HEK293 (cell line): Measurements from ENCODE around the gene CUEDC1.

Experiments used
- CTCF ChIA-PET: fragments of 350-600 bp; formaldehyde crosslinking; extraction: SDS; loops from one replicate; lab custom pipeline; 2021; ENCODE audit warnings: antibody characterized with exemption; lab: Yijun Ruan, JAX
- POLR2A ChIA-PET: fragments of 300-600 bp; formaldehyde crosslinking; extraction: SDS; loops from one replicate; lab custom pipeline; 2020; ENCODE audit warnings: antibody characterized with exemption, inconsistent platforms; lab: Yijun Ruan, JAX
- H3K27ac ChIP-seq: fragments of 200-500 bp; sonication (Bioruptor generic); 2 replicates; pipeline ENCODE4 v1.5.1; 2014; ENCODE audit warnings: low read depth, low read length, control low read depth, inconsistent platforms; ENCODE audit errors: extremely low read depth
- H3K36me3 ChIP-seq, 2 experiments: fragments of 200-500 bp in 1 of 2; sonication (Bioruptor generic) in 1 of 2; 1 replicate in 1 of 2; 2 replicates in 1 of 2; pipeline ENCODE4 v1.5.1; 2014 to 2017; ENCODE audit warnings: inconsistent platforms in 2 of 2, low read length in 2 of 2; ENCODE audit not compliant: control insufficient read depth in 2 of 2, insufficient read depth in 1 of 2
- H3K4me1 ChIP-seq: fragments of 200-500 bp; sonication (Bioruptor generic); 2 replicates; pipeline ENCODE4 v1.5.1; 2014; ENCODE audit warnings: mild to moderate bottlenecking, low read length, inconsistent platforms; ENCODE audit not compliant: control insufficient read depth, insufficient read depth
- H3K4me3 ChIP-seq: 2 replicates; pipeline ENCODE4 v1.5.1; 2011; ENCODE audit warnings: low read depth, mild to moderate bottlenecking, control low read depth, low read length, moderate library complexity
- H3K9me3 ChIP-seq: fragments of 200-500 bp; sonication (Bioruptor generic); 2 replicates; pipeline ENCODE4 v1.5.1; 2014; ENCODE audit warnings: low read depth, low read length, inconsistent platforms; ENCODE audit not compliant: control insufficient read depth, insufficient read depth
- BCL6B ChIP-seq: fragments of 450-650 bp; formaldehyde crosslinking; IDR thresholded peaks from 2 replicates; pipeline ENCODE4 v1.5.1; 2017; ENCODE audit warnings: missing biosample characterization, missing genetic modification characterization
- CTCF ChIP-seq: fragments of 450-650 bp; formaldehyde crosslinking; IDR thresholded peaks from 2 replicates; pipeline ENCODE4 v1.5.1; 2016; ENCODE audit warnings: missing biosample characterization, missing genetic modification characterization
- GLI2 ChIP-seq: fragments of 450-650 bp; formaldehyde crosslinking; IDR thresholded peaks from 2 replicates; pipeline ENCODE4; 2017; ENCODE audit warnings: missing biosample characterization, missing genetic modification characterization, low read depth, borderline replicate concordance
- KLF7 ChIP-seq: fragments of 450-650 bp; formaldehyde crosslinking; IDR thresholded peaks from 2 replicates; pipeline ENCODE4 v1.5.1; 2016; ENCODE audit warnings: missing biosample characterization, missing genetic modification characterization, borderline replicate concordance
- PRDM1 ChIP-seq: fragments of 450-650 bp; formaldehyde crosslinking; IDR thresholded peaks from 2 replicates; pipeline ENCODE4; 2016; ENCODE audit warnings: missing biosample characterization, missing genetic modification characterization
- RBAK ChIP-seq: fragments of 450-650 bp; formaldehyde crosslinking; IDR thresholded peaks from 2 replicates; pipeline ENCODE4 v1.5.1; 2016; ENCODE audit warnings: missing biosample characterization, missing genetic modification characterization
- TCF7L2 ChIP-seq: IDR thresholded peaks from 2 replicates; pipeline ENCODE4 v1.6.1; 2011; ENCODE audit warnings: low read depth, mild to moderate bottlenecking, inconsistent platforms, low read length, moderate library complexity, borderline replicate concordance
- WT1 ChIP-seq: fragments of 450-650 bp; formaldehyde crosslinking; IDR thresholded peaks from 2 replicates; pipeline ENCODE4 v1.5.1; 2016; ENCODE audit warnings: missing biosample characterization, missing genetic modification characterization
- ZBTB44 ChIP-seq: fragments of 450-650 bp; IDR thresholded peaks from 2 replicates; pipeline ENCODE4 v1.5.1; 2018; ENCODE audit warnings: missing biosample characterization, mild to moderate bottlenecking, missing genetic modification characterization
- ZFP69B ChIP-seq: fragments of 450-650 bp; formaldehyde crosslinking; IDR thresholded peaks from 2 replicates; pipeline ENCODE4 v1.5.1; 2016; ENCODE audit warnings: missing biosample characterization, missing genetic modification characterization
- ZNF10 ChIP-seq: fragments of 450-650 bp; formaldehyde crosslinking; IDR thresholded peaks from 2 replicates; pipeline ENCODE4 v1.5.1; 2017; ENCODE audit warnings: missing biosample characterization, missing genetic modification characterization
- ZNF146 ChIP-seq: fragments of 450-650 bp; formaldehyde crosslinking; IDR thresholded peaks from 2 replicates; pipeline ENCODE4 v1.5.1; 2016; ENCODE audit warnings: missing biosample characterization, missing genetic modification characterization
- ZNF148 ChIP-seq: fragments of 450-650 bp; formaldehyde crosslinking; IDR thresholded peaks from 2 replicates; pipeline ENCODE4 v1.5.0; 2017; ENCODE audit warnings: missing biosample characterization, missing genetic modification characterization, borderline replicate concordance
- ZNF174 ChIP-seq: fragments of 450-650 bp; formaldehyde crosslinking; IDR thresholded peaks from 2 replicates; pipeline ENCODE4 v1.5.0; 2017; ENCODE audit warnings: missing biosample characterization, mild to moderate bottlenecking, missing genetic modification characterization
- ZNF239 ChIP-seq: fragments of 450-650 bp; formaldehyde crosslinking; IDR thresholded peaks from 2 replicates; pipeline ENCODE4 v1.5.1; 2016; ENCODE audit warnings: missing biosample characterization, missing genetic modification characterization
- ZNF26 ChIP-seq: fragments of 450-650 bp; formaldehyde crosslinking; IDR thresholded peaks from 2 replicates; pipeline ENCODE4 v1.5.1; 2016; ENCODE audit warnings: missing biosample characterization, missing genetic modification characterization
- ZNF266 ChIP-seq: fragments of 450-650 bp; formaldehyde crosslinking; IDR thresholded peaks from 2 replicates; pipeline ENCODE4 v1.5.1; 2016; ENCODE audit warnings: missing biosample characterization, missing genetic modification characterization, low read depth
- ZNF302 ChIP-seq: fragments of 450-650 bp; formaldehyde crosslinking; IDR thresholded peaks from 2 replicates; pipeline ENCODE4 v1.5.1; 2016; ENCODE audit warnings: missing biosample characterization, missing genetic modification characterization, low read depth
- ZNF366 ChIP-seq: fragments of 450-650 bp; formaldehyde crosslinking; conservative IDR thresholded peaks from 2 replicates; pipeline ENCODE4 v1.5.1; 2016; ENCODE audit warnings: missing biosample characterization, missing genetic modification characterization
- ZNF473 ChIP-seq: fragments of 450-650 bp; formaldehyde crosslinking; IDR thresholded peaks from 2 replicates; pipeline ENCODE4 v1.5.1; 2017; ENCODE audit warnings: missing biosample characterization, missing genetic modification characterization
- ZNF530 ChIP-seq: fragments of 450-650 bp; formaldehyde crosslinking; IDR thresholded peaks from 2 replicates; pipeline ENCODE4 v1.5.1; 2016; ENCODE audit warnings: low read depth, missing biosample characterization, missing genetic modification characterization
- ZNF623 ChIP-seq: fragments of 450-650 bp; formaldehyde crosslinking; IDR thresholded peaks from 2 replicates; pipeline ENCODE4 v1.5.1; 2016; ENCODE audit warnings: missing biosample characterization, missing genetic modification characterization
- ZNF677 ChIP-seq: fragments of 450-650 bp; IDR thresholded peaks from 2 replicates; pipeline ENCODE4 v1.5.0; 2018; ENCODE audit warnings: missing biosample characterization, mild to moderate bottlenecking, missing genetic modification characterization, moderate library complexity
- ZNF776 ChIP-seq: fragments of 450-650 bp; formaldehyde crosslinking; IDR thresholded peaks from 2 replicates; pipeline ENCODE4 v1.5.0; 2017; ENCODE audit warnings: missing biosample characterization, missing genetic modification characterization, borderline replicate concordance

Gene CUEDC1

GRCh38 chr17:57906910-57907309, 48.3 kb downstream of the CUEDC1 start (continued):
- TF ChIP-seq ZNF366 (tag by site-specific recombination) (no peak), ZNF473 (tag by site-specific recombination) (no peak), ZNF677 (tag by site-specific recombination) (no peak), GLI2 (tag by site-specific recombination) (no peak)
- TF ChIP-seq, all 188 proteins: peak for 2

- ChIA-PET POLR2A (no interaction called here), CTCF (interaction anchor here (0.6 to 1.0 kb wide), 9 partner anchors 29 to 1156 kb away, joined by 3 to 4 read pairs (median 3); no protein-coding TSS in a partner anchor)
- H3K36me3 ChIP-seq = no peaks in the 10 kb centered on the region
- H3K4me3 ChIP-seq = no peak overlapping the region
- no peaks in the 10 kb centered on the region for H3K4me1 ChIP-seq
- TF ChIP-seq ZNF146 (tag by site-specific recombination) (peak; percentile 90), ZNF776 (tag by site-specific recombination) (no peak), ZNF266 (tag by site-specific recombination) (no peak), ZNF623 (tag by site-specific recombination) (no peak), PRDM1 (tag by site-specific recombination) (no peak)
- no peak overlapping the region for H3K27ac ChIP-seq
- no peaks in the 10 kb centered on the region for H3K9me3 ChIP-seq
Observed at GRCh38 chr17:57905875-57906455, 49.2 kb downstream of the CUEDC1 start.

GRCh38 chr17:57903961-57904360, 51.3 kb downstream of the CUEDC1 start:
- Histone ChIP-seq H3K4me3 (no peak overlapping the region), H3K4me1 (no peaks in the 10 kb centered on the region), H3K36me3 (no peaks in the 10 kb centered on the region), H3K27ac (no peak overlapping the region), H3K9me3 (no peaks in the 10 kb centered on the region)
- ChIA-PET POLR2A (interaction anchor here (1.0 to 1.3 kb wide), 4 partner anchors 14 to 104 kb away, joined by 3 to 5 read pairs (median 3); partner anchors contain the start of gene SRSF1), CTCF (interaction anchor here (0.6 to 3.0 kb wide), 10 partner anchors 9 to 338 kb away, joined by 3 to 22 read pairs (median 4); no protein-coding TSS in a partner anchor)
- TF ChIP-seq ZNF148 (tag by site-specific recombination) (no peak), TCF7L2 (no peak), ZBTB44 (tag by site-specific recombination) (no peak), ZNF174 (tag by site-specific recombination) (no peak), CTCF (tag by site-specific recombination) (no peak), KLF7 (tag by site-specific recombination) (no peak), ZNF10 (tag by site-specific recombination) (no peak), WT1 (tag by site-specific recombination) (no peak), ZNF677 (tag by site-specific recombination) (no peak), ZNF530 (no peak), ZNF473 (tag by site-specific recombination) (no peak), ZNF302 (tag by site-specific recombination) (no peak), ZFP69B (tag by site-specific recombination) (no peak), RBAK (tag by site-specific recombination) (no peak), ZNF239 (tag by site-specific recombination) (no peak), BCL6B (tag by site-specific recombination) (no peak), ZNF26 (tag by site-specific recombination) (no peak)
